ENCODE measurements around the gene GNMT.

GNMT gene

GRCh38 chr6:42936398-42936797 lies 24.2 kb upstream of the GNMT start:
- Histone ChIP-seq H3K27ac (replicated peaks) (0 out of 2 replicates have a peak overlapping the region, but pooled peaks have one; percentile 14), H3K4me3 (replicated peaks; ENCODE audit: insufficient read depth, low read length) (no peak overlapping the region), H3K27me3 (ENCODE audit: insufficient read depth, poor library complexity, severe bottlenecking) (no peaks in the 10 kb centered on the region)
- DNase-seq (ENCODE audit: low read depth in 1 of 2, low spot score in 1 of 2): no peak
- TF ChIP-seq SPI1 (IDR thresholded peaks at IDR 0.05; ENCODE audit: borderline replicate concordance, low read depth): no peak
- TF ChIP-seq POLR2AphosphoS5 (IDR thresholded peaks at IDR 0.05; ENCODE audit: low read depth): no peak
- TF ChIP-seq CTCF (IDR thresholded peaks at IDR 0.05; ENCODE audit: insufficient read depth, low read length): no peak
- TF ChIP-seq GABPA (IDR thresholded peaks at IDR 0.05; ENCODE audit: low read depth): no peak
- TF ChIP-seq REST (IDR thresholded peaks at IDR 0.05; ENCODE audit: insufficient replicate concordance, low read depth): no peak

GRCh38 chr6:42937548-42938427 lies 22.8 kb upstream of the GNMT start:
- no peak for DNase-seq (ENCODE audit: low read depth in 1 of 2, low spot score in 1 of 2)
- Histone ChIP-seq H3K4me3 (replicated peaks; ENCODE audit: insufficient read depth, low read length) (no peak overlapping the region), H3K27me3 (ENCODE audit: insufficient read depth, poor library complexity, severe bottlenecking) (no peaks in the 10 kb centered on the region), H3K27ac (replicated peaks) (no peak overlapping the region)
- TF ChIP-seq GABPA (IDR thresholded peaks at IDR 0.05; ENCODE audit: low read depth) (no peak), POLR2AphosphoS5 (IDR thresholded peaks at IDR 0.05; ENCODE audit: low read depth) (no peak), CTCF (IDR thresholded peaks at IDR 0.05; ENCODE audit: insufficient read depth, low read length) (no peak), SPI1 (IDR thresholded peaks at IDR 0.05; ENCODE audit: borderline replicate concordance, low read depth) (no peak), REST (IDR thresholded peaks at IDR 0.05; ENCODE audit: insufficient replicate concordance, low read depth) (no peak)

GRCh38 chr6:42938428-42938796 lies 22.1 kb upstream of the GNMT start:
- TF ChIP-seq REST (IDR thresholded peaks at IDR 0.05; ENCODE audit: insufficient replicate concordance, low read depth) (no peak), SPI1 (IDR thresholded peaks at IDR 0.05; ENCODE audit: borderline replicate concordance, low read depth) (no peak), GABPA (IDR thresholded peaks at IDR 0.05; ENCODE audit: low read depth) (no peak), POLR2AphosphoS5 (IDR thresholded peaks at IDR 0.05; ENCODE audit: low read depth) (no peak; the same call in 1 of the 2 replicates), CTCF (IDR thresholded peaks at IDR 0.05; ENCODE audit: insufficient read depth, low read length) (no peak)
- Histone ChIP-seq H3K27me3 (ENCODE audit: insufficient read depth, poor library complexity, severe bottlenecking) (no peaks in the 10 kb centered on the region), H3K27ac (replicated peaks) (no peak overlapping the region), H3K4me3 (replicated peaks; ENCODE audit: insufficient read depth, low read length) (no peak overlapping the region)
- DNase-seq (ENCODE audit: low read depth in 1 of 2, low spot score in 1 of 2): no peak

Data from HL-60 (cell line).